Neural cell (in vitro differentiated cells): Measurements from ENCODE around the gene ELMO1.

Experiments used
- EP300 ChIP-seq: fragments of 450-650 bp; conservative IDR thresholded peaks from 2 replicates; pipeline ENCODE4 v1.6.1; 2014; ENCODE audit warnings: antibody characterized with exemption, mild to moderate bottlenecking, moderate library complexity; ENCODE audit not compliant: poor library complexity, severe bottlenecking
- EZH2 ChIP-seq: fragments of 200-600, 300-800 bp; shearing (Covaris generic), sonication (generic); IDR thresholded peaks from 2 replicates; pipeline ENCODE4 v1.6.1; 2014; ENCODE audit warnings: antibody characterized with exemption, low read length, borderline replicate concordance, mild to moderate bottlenecking; ENCODE audit not compliant: insufficient read depth, poor library complexity, severe bottlenecking
- POLR2AphosphoS5 ChIP-seq: IDR thresholded peaks from 2 replicates; pipeline ENCODE4 v1.6.1; 2012
- RAD21 ChIP-seq: fragments of 450-650 bp; conservative IDR thresholded peaks from 2 replicates; pipeline ENCODE4 v1.6.1; 2014; ENCODE audit warnings: antibody characterized with exemption, mild to moderate bottlenecking, moderate library complexity
- TAF1 ChIP-seq: IDR thresholded peaks from 2 replicates; pipeline ENCODE4 v1.6.1; 2012; ENCODE audit warnings: low read depth
- TF ChIP-seq, protein P1 (sequence below): fragments of 450-650 bp; IDR thresholded peaks from 2 replicates; pipeline ENCODE4 v1.5.1; 2014; ENCODE audit warnings: antibody characterized with exemption, mild to moderate bottlenecking, moderate library complexity; ENCODE audit not compliant: poor library complexity, severe bottlenecking
- TF ChIP-seq, protein P2 (sequence below): IDR thresholded peaks from 2 replicates; pipeline ENCODE4 v1.6.1; 2012; ENCODE audit warnings: borderline replicate concordance

DNA sequence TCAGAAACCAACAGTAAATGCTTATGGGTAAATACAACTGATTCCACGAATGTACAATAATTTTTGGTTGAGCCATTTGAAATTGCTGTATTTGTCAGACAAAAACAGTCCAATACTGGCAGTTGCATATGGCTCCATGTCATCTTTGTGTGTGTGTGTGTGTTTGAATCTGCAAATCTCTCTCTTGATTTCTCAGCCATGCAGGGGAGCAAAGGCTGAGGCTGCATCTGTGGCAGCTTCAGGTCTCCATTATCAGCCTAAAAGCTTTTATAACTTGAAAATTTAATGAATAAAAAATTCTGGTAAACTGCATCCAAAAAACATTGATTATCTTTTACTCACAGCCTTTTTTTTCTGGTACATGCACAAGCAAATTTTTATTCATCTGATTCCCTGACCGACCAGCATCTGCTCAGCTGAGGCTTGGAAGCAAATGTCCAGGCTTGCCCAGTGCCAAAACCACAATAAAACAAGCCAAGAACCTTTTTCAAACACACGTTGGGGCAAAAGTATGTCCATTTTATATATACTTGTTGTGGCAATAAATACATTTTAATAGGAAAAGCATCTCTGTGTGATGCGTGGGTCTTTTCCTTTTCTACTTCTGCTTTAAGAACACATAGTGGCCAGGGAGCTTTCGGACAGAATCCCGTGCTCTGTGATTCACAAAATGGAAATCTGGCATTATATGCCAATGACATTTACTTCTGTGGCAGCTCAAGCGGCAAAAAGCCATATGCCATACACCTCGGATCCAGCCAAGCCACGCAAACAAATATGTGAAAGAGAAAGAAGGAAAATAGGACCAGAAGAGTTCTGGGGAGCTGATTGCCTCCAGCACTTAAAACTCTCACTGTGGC is 448.8 kb downstream of the ELMO1 start:
- TF ChIP-seq, protein P1, sequence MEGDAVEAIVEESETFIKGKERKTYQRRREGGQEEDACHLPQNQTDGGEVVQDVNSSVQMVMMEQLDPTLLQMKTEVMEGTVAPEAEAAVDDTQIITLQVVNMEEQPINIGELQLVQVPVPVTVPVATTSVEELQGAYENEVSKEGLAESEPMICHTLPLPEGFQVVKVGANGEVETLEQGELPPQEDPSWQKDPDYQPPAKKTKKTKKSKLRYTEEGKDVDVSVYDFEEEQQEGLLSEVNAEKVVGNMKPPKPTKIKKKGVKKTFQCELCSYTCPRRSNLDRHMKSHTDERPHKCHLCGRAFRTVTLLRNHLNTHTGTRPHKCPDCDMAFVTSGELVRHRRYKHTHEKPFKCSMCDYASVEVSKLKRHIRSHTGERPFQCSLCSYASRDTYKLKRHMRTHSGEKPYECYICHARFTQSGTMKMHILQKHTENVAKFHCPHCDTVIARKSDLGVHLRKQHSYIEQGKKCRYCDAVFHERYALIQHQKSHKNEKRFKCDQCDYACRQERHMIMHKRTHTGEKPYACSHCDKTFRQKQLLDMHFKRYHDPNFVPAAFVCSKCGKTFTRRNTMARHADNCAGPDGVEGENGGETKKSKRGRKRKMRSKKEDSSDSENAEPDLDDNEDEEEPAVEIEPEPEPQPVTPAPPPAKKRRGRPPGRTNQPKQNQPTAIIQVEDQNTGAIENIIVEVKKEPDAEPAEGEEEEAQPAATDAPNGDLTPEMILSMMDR, result no peak
- no peak for TF ChIP-seq TAF1
- TF ChIP-seq POLR2AphosphoS5, result no peak
- no peak for TF ChIP-seq EZH2
- TF ChIP-seq EP300, result no peak
- TF ChIP-seq RAD21, result no peak
- TF ChIP-seq, protein P2, sequence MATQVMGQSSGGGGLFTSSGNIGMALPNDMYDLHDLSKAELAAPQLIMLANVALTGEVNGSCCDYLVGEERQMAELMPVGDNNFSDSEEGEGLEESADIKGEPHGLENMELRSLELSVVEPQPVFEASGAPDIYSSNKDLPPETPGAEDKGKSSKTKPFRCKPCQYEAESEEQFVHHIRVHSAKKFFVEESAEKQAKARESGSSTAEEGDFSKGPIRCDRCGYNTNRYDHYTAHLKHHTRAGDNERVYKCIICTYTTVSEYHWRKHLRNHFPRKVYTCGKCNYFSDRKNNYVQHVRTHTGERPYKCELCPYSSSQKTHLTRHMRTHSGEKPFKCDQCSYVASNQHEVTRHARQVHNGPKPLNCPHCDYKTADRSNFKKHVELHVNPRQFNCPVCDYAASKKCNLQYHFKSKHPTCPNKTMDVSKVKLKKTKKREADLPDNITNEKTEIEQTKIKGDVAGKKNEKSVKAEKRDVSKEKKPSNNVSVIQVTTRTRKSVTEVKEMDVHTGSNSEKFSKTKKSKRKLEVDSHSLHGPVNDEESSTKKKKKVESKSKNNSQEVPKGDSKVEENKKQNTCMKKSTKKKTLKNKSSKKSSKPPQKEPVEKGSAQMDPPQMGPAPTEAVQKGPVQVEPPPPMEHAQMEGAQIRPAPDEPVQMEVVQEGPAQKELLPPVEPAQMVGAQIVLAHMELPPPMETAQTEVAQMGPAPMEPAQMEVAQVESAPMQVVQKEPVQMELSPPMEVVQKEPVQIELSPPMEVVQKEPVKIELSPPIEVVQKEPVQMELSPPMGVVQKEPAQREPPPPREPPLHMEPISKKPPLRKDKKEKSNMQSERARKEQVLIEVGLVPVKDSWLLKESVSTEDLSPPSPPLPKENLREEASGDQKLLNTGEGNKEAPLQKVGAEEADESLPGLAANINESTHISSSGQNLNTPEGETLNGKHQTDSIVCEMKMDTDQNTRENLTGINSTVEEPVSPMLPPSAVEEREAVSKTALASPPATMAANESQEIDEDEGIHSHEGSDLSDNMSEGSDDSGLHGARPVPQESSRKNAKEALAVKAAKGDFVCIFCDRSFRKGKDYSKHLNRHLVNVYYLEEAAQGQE, result no peak
